HPDE6-E6E7 (cell line): ENCODE results near the gene IL1B.

Source experiments
- DNase-seq: peaks from one replicate; pipeline ENCODE4 v3.0.0; 2011; ENCODE audit warnings: missing footprints; ENCODE audit errors: extremely low spot score

The IL1B gene

GRCh38 chr2:112783187-112783714 is 53.3 kb downstream of the IL1B start:
- no peak for DNase-seq

GRCh38 chr2:112782234-112782799 is 54.3 kb downstream of the IL1B start:
- no peak for DNase-seq
